GM13977 (cell line): ENCODE results near the gene CALCOCO2.

Experiments
- DNase-seq: peaks from one replicate; pipeline ENCODE4 v3.0.0; 2012; ENCODE audit warnings: low spot score
- CTCF ChIP-seq: IDR thresholded peaks from 2 replicates; pipeline ENCODE4 v1.5.1; 2012; ENCODE audit warnings: mild to moderate bottlenecking, control low read depth; ENCODE audit not compliant: insufficient read depth; ENCODE audit errors: extremely low read depth, missing control alignments
- in situ Hi-C: fragments of 300-500 bp; cut with MboI; formaldehyde crosslinking; loops from one replicate; pipeline ENCODE4 v1.12.0; 2022; ENCODE audit warnings: low sequenced_read_pairs, low pct_unique_long_range_greater_than_20kb, mixed read lengths, inconsistent platforms; ENCODE audit not compliant: unreplicated experiment

The CALCOCO2 gene, protein sequence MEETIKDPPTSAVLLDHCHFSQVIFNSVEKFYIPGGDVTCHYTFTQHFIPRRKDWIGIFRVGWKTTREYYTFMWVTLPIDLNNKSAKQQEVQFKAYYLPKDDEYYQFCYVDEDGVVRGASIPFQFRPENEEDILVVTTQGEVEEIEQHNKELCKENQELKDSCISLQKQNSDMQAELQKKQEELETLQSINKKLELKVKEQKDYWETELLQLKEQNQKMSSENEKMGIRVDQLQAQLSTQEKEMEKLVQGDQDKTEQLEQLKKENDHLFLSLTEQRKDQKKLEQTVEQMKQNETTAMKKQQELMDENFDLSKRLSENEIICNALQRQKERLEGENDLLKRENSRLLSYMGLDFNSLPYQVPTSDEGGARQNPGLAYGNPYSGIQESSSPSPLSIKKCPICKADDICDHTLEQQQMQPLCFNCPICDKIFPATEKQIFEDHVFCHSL

DNA sequence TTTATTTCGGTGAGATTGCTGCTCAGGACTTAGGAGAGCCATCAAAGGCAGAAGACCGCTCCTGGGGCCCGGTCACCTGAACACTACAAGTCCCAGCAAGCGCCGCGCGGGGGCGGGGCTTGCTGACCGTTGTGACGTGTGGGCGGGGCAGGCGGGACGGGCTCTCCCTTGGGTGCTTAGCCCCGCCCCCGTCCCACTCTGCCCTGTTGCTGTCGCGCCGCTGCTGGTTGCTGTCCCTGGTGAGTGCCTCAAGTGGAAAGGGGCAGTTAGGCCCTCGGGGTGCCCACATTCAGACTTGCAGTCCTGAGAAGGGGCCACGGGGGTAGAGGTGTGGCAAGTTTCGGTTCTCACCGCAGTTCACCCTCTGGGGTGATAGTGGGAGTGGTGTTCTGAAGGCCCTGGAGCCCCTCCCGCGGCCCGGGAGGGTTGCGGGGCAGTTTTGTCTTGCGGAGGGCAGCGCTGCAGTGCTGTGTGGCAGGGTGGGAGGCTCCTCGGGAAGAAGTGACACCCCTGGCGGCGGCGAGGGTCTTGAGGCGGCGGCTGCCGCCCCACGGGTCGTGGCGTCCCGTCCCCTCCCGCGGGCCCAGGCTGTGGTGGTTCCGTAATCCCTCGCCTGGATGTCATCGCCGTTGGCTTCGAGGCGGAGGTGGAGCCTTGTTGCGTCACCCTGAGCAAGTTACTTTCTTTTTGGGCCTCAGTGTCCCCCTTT is at the start of gene CALCOCO2:
CALCOCO2 (plus strand) TSS at position 196 of the 709 bp plus-strand sequence. CDS start 10,673 bp downstream, outside the sequence.
- no peak for TF ChIP-seq CTCF
- in situ Hi-C loops: no loop called here

DNA sequence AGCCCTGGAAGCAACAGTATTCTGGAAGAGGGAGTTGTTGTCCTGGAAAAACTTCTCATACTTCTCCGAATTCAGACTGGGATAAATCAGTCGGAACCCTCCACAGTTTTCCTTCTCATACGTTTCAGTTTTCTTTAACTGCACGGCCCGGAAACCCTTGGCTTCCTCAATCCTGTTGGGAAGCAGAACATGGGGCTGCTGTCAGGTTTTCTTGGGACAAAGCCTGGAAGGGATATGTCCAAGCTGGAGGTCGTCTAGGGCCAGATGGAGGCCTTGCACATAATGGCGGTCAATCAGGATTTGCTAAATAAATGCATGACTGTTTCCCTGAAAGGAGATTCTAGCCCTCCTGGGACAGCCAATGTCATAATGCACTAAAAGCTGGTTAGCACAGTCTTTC is 43.0 kb upstream of the CALCOCO2 start:
- DNase-seq: no peak
- no peak for TF ChIP-seq CTCF
- in situ Hi-C loops: no loop called here

More for the DNA sequence above, at the start of gene CALCOCO2:
- DNase-seq: peak; percentile 95

GRCh38 chr17:48790607-48791127 is 40.2 kb upstream of the CALCOCO2 start:
- TF ChIP-seq CTCF: no peak

GRCh38 chr17:48791128-48792032 is 39.5 kb upstream of the CALCOCO2 start:
- peak; percentile 65 for DNase-seq
- in situ Hi-C loops: no loop called here
- TF ChIP-seq CTCF: peak; percentile 54

More at GRCh38 chr17:48790607-48791127, 40.2 kb upstream of the CALCOCO2 start:
- no peak for DNase-seq
- in situ Hi-C loops: no loop called here

DNA sequence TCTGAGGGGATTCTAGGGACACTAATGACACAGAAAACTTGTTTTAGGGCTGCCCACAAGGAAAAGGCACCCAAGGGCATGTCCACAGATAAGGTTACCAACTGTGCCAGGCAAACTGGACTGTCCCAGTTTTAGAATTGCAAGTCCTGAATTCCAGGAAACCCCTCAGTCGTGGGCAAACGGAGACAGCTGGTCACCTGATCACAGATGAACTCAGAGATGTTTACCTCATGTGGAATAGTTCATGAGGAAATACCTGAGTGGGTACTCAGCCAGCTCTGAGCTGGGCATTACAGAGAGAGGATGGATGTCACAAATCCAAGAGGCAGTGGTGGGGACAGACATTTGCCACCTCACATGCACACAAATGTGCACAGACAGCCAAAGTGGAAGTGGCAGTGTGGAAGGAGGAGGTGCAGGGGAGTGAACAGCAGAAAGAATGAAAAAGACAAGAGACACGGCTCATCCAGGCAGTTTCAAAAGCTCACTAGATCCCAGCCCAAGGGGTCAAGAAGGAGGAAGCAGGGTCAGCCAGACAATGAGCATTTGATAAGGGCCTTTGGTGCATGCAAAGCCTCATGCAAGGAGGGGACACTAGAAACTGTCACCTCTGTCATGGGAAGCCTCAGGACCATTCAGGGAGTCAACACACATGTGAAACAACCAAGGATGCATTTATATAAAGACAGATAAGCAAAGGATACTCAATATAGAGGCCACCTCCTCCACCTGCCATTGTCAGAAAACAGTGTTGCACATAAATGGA is 38.6 kb upstream of the CALCOCO2 start:
- no peak for DNase-seq
- in situ Hi-C loops: no loop called here
- no peak for TF ChIP-seq CTCF
